ENCODE data around the gene ANGEL1.

DNA sequence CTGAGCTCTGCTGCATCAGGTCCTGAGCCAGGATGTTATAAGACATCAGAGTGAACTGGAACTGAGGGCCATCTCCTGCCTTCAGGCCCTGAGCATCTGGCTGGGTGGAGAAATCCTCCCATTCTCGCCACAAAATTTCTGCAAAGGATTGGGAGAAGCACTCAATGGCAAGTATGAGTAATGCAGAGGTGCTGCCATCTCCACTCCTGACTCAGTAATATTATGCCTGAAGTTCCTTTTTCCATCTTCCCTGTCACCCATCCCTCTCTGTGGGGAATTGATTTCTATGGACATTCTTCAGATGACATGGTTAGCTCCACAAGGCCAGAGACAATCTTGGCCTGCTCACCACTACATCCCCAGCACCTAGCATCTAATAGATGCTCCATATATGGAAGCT, 4.7 kb downstream of the ANGEL1 start:
- TF ChIP-seq GATA3 (IDR thresholded peaks at IDR 0.05; ENCODE audit: low read depth, low read length) (no peak), GATA2 (IDR thresholded peaks at IDR 0.05; ENCODE audit: low read depth, low read length) (no peak)

Data from SH-SY5Y (cell line).